Colonic mucosa (tissue), 4 donors: ENCODE measurements around the gene BRI3BP. TPM values are rescaled to one million over a fixed set of nuclear protein-coding genes. Genes with fewer than 3 reads are reported as not detected.

Experiments used
- DNase-seq: peaks from one replicate; pipeline ENCODE4 v3.0.0-alpha.2; 2020
- H3K27ac ChIP-seq: fragments of 200-600 bp; one replicate; pipeline ENCODE4 v1.8.0; 2021
- H3K27me3 ChIP-seq: fragments of 200-600 bp; one replicate; pipeline ENCODE4 v1.8.0; 2021
- H3K36me3 ChIP-seq: fragments of 200-600 bp; one replicate; pipeline ENCODE4 v1.8.0; 2021
- H3K4me1 ChIP-seq: fragments of 200-600 bp; one replicate; pipeline ENCODE4 v1.8.0; 2021; ENCODE audit warnings: mild to moderate bottlenecking
- H3K4me3 ChIP-seq: fragments of 200-600 bp; one replicate; pipeline ENCODE4 v1.8.0; 2021
- H3K9ac ChIP-seq, 2 donors: one replicate each; pipeline ENCODE4 v1.7.0; 2013; ENCODE audit warnings: control low read depth in 2 of 2, low read depth in 2 of 2, low read length in 2 of 2
- H3K9me3 ChIP-seq: fragments of 200-600 bp; one replicate; pipeline ENCODE4 v1.8.0; 2021
- intact Hi-C: fragments of 100-400 bp; cut with DNase I; formaldehyde crosslinking; loops from one replicate; pipeline ENCODE4 v1.14.1; 2022
- total RNA-seq, 2 donors: library from RNA; stranded (reverse); fragmentation: NEBNext Ultra II Directional in 1 of 2; extraction: Animal tissue kit (Norgen Biotek cat#: 25700) in 1 of 2; gene quantifications; one replicate each; pipeline ENCODE4 v1.2.1, GENCODE V29; 2021
- TF ChIP-seq, protein P1 (sequence below): fragments of 200-600 bp; IDR thresholded peaks from one replicate; pipeline ENCODE4 v1.8.0; 2022; ENCODE audit warnings: antibody characterized with exemption, mild to moderate bottlenecking
- donor health status: healthy.
- donor health status: DM: no; HTN: no; CAD: no.
- donor health status: DM: no; HTN: no; CAD: no.

Gene BRI3BP, protein sequence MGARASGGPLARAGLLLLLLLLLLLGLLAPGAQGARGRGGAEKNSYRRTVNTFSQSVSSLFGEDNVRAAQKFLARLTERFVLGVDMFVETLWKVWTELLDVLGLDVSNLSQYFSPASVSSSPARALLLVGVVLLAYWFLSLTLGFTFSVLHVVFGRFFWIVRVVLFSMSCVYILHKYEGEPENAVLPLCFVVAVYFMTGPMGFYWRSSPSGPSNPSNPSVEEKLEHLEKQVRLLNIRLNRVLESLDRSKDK
- 10 to 100 TPM; 50.3 to 81.5 TPM for total RNA-seq

- peak within 1 kb of the TSS; percentile 54 to 89 for H3K9ac ChIP-seq
- no peaks in the 10 kb centered on the region for H3K4me1 ChIP-seq
- no peaks in the 10 kb centered on the region for H3K36me3 ChIP-seq
- TF ChIP-seq, protein P1, sequence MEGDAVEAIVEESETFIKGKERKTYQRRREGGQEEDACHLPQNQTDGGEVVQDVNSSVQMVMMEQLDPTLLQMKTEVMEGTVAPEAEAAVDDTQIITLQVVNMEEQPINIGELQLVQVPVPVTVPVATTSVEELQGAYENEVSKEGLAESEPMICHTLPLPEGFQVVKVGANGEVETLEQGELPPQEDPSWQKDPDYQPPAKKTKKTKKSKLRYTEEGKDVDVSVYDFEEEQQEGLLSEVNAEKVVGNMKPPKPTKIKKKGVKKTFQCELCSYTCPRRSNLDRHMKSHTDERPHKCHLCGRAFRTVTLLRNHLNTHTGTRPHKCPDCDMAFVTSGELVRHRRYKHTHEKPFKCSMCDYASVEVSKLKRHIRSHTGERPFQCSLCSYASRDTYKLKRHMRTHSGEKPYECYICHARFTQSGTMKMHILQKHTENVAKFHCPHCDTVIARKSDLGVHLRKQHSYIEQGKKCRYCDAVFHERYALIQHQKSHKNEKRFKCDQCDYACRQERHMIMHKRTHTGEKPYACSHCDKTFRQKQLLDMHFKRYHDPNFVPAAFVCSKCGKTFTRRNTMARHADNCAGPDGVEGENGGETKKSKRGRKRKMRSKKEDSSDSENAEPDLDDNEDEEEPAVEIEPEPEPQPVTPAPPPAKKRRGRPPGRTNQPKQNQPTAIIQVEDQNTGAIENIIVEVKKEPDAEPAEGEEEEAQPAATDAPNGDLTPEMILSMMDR: no peak
- H3K9me3 ChIP-seq: no peaks in the 10 kb centered on the region
- peak within 1 kb of the TSS; percentile 62 for H3K4me3 ChIP-seq
- no peaks in the 10 kb centered on the region for H3K27me3 ChIP-seq
- intact Hi-C loops: no loop called here
- DNase-seq: peak; percentile 46
- peak within 1 kb of the TSS; percentile 75 for H3K27ac ChIP-seq
These were observed at the start of gene BRI3BP for GRCh38 chr12:124993626-124994436. Gene BRI3BP (plus strand): TSS chr12:124993645. CDS start chr12:124993791, 146 bp downstream.

GRCh38 chr12:124946447-124946793 is 47.0 kb upstream of the BRI3BP start:
- Histone ChIP-seq H3K4me1 (no peaks in the 10 kb centered on the region), H3K4me3 (no peak overlapping the region), H3K27ac (no peak overlapping the region), H3K9me3 (no peaks in the 10 kb centered on the region), H3K9ac (no peak overlapping the region), H3K36me3 (no peaks in the 10 kb centered on the region), H3K27me3 (no peaks in the 10 kb centered on the region)
- intact Hi-C loops: no loop called here
- TF ChIP-seq, protein P1: no peak
- DNase-seq: no peak

GRCh38 chr12:124947013-124947412 is 46.4 kb upstream of the BRI3BP start:
- no peak overlapping the region for H3K9ac ChIP-seq
- TF ChIP-seq, protein P1: no peak
- no peak overlapping the region for H3K27ac ChIP-seq
- no peak overlapping the region for H3K4me3 ChIP-seq
- intact Hi-C loops: no loop called here
- H3K4me1 ChIP-seq: no peaks in the 10 kb centered on the region
- no peaks in the 10 kb centered on the region for H3K36me3 ChIP-seq
- DNase-seq: no peak
- no peaks in the 10 kb centered on the region for H3K9me3 ChIP-seq
- no peaks in the 10 kb centered on the region for H3K27me3 ChIP-seq

DNA sequence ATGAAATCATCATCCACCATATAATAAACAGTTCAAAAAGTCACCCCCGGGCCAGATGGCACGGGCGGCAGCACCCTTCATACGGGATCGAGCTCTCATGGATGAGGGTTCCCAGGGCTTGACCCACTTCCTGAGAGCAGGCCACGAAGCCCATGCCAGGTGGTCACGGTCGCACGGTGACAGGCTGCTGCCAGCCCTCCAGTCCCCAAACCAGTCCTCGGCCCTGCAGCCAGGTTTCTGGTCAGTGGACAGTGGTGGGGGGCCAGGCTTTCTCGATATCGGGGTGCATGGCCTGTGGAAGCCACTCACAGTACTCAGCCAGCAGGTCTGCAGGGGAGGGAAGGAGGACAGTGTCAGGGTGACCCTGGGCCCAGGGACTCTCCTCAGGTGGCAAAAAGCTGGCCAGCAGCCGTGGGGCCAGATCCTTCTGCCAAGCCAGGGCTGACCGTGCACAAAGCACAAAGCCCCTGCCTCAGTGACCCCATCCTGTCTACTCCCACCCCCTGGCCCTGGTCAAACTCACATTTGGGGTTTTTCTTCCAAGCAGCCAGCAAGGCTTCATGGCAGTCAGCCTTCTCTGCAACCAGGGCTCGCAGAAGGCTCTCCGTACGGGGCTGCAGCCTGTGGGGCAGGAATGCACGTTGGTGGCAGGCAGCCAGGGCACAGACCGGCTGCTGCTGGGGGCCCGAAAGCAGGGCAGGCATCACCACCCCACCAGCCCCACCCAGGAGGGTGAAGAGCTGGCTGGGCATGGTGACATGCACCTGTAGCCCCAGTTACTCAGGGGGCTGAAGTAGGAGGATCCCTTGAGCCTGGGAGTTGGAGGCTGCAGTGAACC is 45.7 kb upstream of the BRI3BP start:
- H3K36me3 ChIP-seq: no peaks in the 10 kb centered on the region
- no peak overlapping the region for H3K27ac ChIP-seq
- DNase-seq: no peak
- H3K27me3 ChIP-seq: no peaks in the 10 kb centered on the region
- no peak overlapping the region for H3K4me3 ChIP-seq
- TF ChIP-seq, protein P1: no peak
- intact Hi-C loops: no loop called here
- no peaks in the 10 kb centered on the region for H3K9me3 ChIP-seq
- no peaks in the 10 kb centered on the region for H3K4me1 ChIP-seq
- H3K9ac ChIP-seq: no peak overlapping the region

DNA sequence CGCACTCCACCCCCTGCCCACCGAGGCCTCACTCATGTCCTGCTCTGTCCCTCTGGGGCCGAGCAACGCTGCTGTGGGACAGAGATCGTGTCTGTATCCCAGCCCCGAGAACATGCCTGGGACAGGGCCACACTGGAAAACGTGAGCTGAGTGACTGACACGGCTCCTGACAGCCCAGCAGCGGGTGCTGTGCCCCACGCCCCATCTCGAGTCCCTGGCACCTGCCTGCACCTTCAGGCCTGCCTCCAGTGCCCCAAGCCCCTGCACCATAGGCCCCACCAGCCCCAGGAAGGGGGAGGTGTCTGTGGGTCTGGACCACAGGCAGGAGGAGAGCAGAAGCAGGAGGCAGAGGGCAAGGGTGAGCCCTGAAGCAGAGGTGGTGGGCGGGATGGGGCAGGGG is 44.4 kb upstream of the BRI3BP start:
- Histone ChIP-seq H3K4me3 (no peak overlapping the region), H3K27ac (no peak overlapping the region), H3K9ac (no peak overlapping the region), H3K36me3 (no peaks in the 10 kb centered on the region), H3K9me3 (no peaks in the 10 kb centered on the region), H3K27me3 (no peaks in the 10 kb centered on the region), H3K4me1 (no peaks in the 10 kb centered on the region)
- TF ChIP-seq, protein P1: no peak
- intact Hi-C loops: no loop called here
- DNase-seq: no peak
